HEK293 (cell line): Measurements from ENCODE around the gene KIF7.
A peak's percentile ranks its signal among the peaks of the same experiment; 100 is the strongest.

Experiments used
- CTCF ChIA-PET: fragments of 350-600 bp; formaldehyde crosslinking; extraction: SDS; loops from one replicate; lab custom pipeline; 2021; ENCODE audit warnings: antibody characterized with exemption; lab: Yijun Ruan, JAX
- POLR2A ChIA-PET: fragments of 300-600 bp; formaldehyde crosslinking; extraction: SDS; loops from one replicate; lab custom pipeline; 2020; ENCODE audit warnings: antibody characterized with exemption, inconsistent platforms; lab: Yijun Ruan, JAX
- H3K27ac ChIP-seq: fragments of 200-500 bp; sonication (Bioruptor generic); 2 replicates; pipeline ENCODE4 v1.5.1; 2014; ENCODE audit warnings: low read depth, low read length, control low read depth, inconsistent platforms; ENCODE audit errors: extremely low read depth
- H3K36me3 ChIP-seq, 2 experiments: fragments of 200-500 bp in 1 of 2; sonication (Bioruptor generic) in 1 of 2; 1 replicate in 1 of 2; 2 replicates in 1 of 2; pipeline ENCODE4 v1.5.1; 2014 to 2017; ENCODE audit warnings: inconsistent platforms in 2 of 2, low read length in 2 of 2; ENCODE audit not compliant: control insufficient read depth in 2 of 2, insufficient read depth in 1 of 2
- H3K4me1 ChIP-seq: fragments of 200-500 bp; sonication (Bioruptor generic); 2 replicates; pipeline ENCODE4 v1.5.1; 2014; ENCODE audit warnings: mild to moderate bottlenecking, low read length, inconsistent platforms; ENCODE audit not compliant: control insufficient read depth, insufficient read depth
- H3K4me3 ChIP-seq: 2 replicates; pipeline ENCODE4 v1.5.1; 2011; ENCODE audit warnings: low read depth, mild to moderate bottlenecking, control low read depth, low read length, moderate library complexity
- H3K9me3 ChIP-seq: fragments of 200-500 bp; sonication (Bioruptor generic); 2 replicates; pipeline ENCODE4 v1.5.1; 2014; ENCODE audit warnings: low read depth, low read length, inconsistent platforms; ENCODE audit not compliant: control insufficient read depth, insufficient read depth
- KLF8 ChIP-seq: fragments of 450-650 bp; formaldehyde crosslinking; IDR thresholded peaks from 2 replicates; pipeline ENCODE4 v1.5.1; 2016; ENCODE audit warnings: missing biosample characterization, missing genetic modification characterization
- REPIN1 ChIP-seq: fragments of 450-650 bp; formaldehyde crosslinking; IDR thresholded peaks from 2 replicates; pipeline ENCODE4 v1.5.1; 2017; ENCODE audit warnings: missing biosample characterization, missing genetic modification characterization, low read depth
- SETDB1 ChIP-seq: IDR thresholded peaks from one replicate; pipeline ENCODE4 v1.6.1; 2017; ENCODE audit warnings: mild to moderate bottlenecking, low read length, moderate library complexity, mixed read lengths; ENCODE audit not compliant: insufficient read length
- YY1 ChIP-seq: fragments of 450-650 bp; formaldehyde crosslinking; IDR thresholded peaks from 2 replicates; pipeline ENCODE4 v1.5.1; 2018; ENCODE audit warnings: missing biosample characterization, missing genetic modification characterization
- ZNF121 ChIP-seq: fragments of 450-650 bp; formaldehyde crosslinking; IDR thresholded peaks from 2 replicates; pipeline ENCODE4 v1.5.1; 2016; ENCODE audit warnings: missing biosample characterization, missing genetic modification characterization
- ZNF132 ChIP-seq: fragments of 450-650 bp; formaldehyde crosslinking; IDR thresholded peaks from 2 replicates; pipeline ENCODE4 v1.5.1; 2017; ENCODE audit warnings: missing biosample characterization, missing genetic modification characterization, borderline replicate concordance
- ZNF133 ChIP-seq: fragments of 450-650 bp; formaldehyde crosslinking; IDR thresholded peaks from 2 replicates; pipeline ENCODE4 v1.5.1; 2016; ENCODE audit warnings: missing biosample characterization, missing genetic modification characterization
- ZNF140 ChIP-seq: fragments of 450-650 bp; formaldehyde crosslinking; IDR thresholded peaks from 2 replicates; pipeline ENCODE4 v1.5.1; 2016; ENCODE audit warnings: missing biosample characterization, missing genetic modification characterization
- ZNF211 ChIP-seq: fragments of 450-650 bp; formaldehyde crosslinking; IDR thresholded peaks from 2 replicates; pipeline ENCODE4 v1.5.1; 2016; ENCODE audit warnings: low read depth, missing biosample characterization, missing genetic modification characterization
- ZNF221 ChIP-seq: fragments of 450-650 bp; formaldehyde crosslinking; IDR thresholded peaks from 2 replicates; pipeline ENCODE4 v1.5.1; 2017; ENCODE audit warnings: missing biosample characterization, missing genetic modification characterization, borderline replicate concordance
- ZNF24 ChIP-seq: fragments of 450-650 bp; formaldehyde crosslinking; IDR thresholded peaks from 2 replicates; pipeline ENCODE4 v1.5.1; 2016; ENCODE audit warnings: missing biosample characterization, missing genetic modification characterization
- ZNF292 ChIP-seq: fragments of 450-650 bp; formaldehyde crosslinking; IDR thresholded peaks from 2 replicates; pipeline ENCODE4 v1.5.1; 2016; ENCODE audit warnings: low read depth, missing biosample characterization, missing genetic modification characterization, borderline replicate concordance
- ZNF311 ChIP-seq: fragments of 450-650 bp; formaldehyde crosslinking; IDR thresholded peaks from 2 replicates; pipeline ENCODE4 v1.5.1; 2017; ENCODE audit warnings: missing biosample characterization, missing genetic modification characterization, borderline replicate concordance
- ZNF391 ChIP-seq: fragments of 450-650 bp; formaldehyde crosslinking; IDR thresholded peaks from 2 replicates; pipeline ENCODE4 v1.5.1; 2016; ENCODE audit warnings: low read depth, missing biosample characterization, missing genetic modification characterization, borderline replicate concordance
- ZNF548 ChIP-seq: fragments of 450-650 bp; formaldehyde crosslinking; IDR thresholded peaks from 2 replicates; pipeline ENCODE4 v1.5.1; 2016; ENCODE audit warnings: missing biosample characterization, missing genetic modification characterization
- ZNF585B ChIP-seq: fragments of 450-650 bp; formaldehyde crosslinking; IDR thresholded peaks from 2 replicates; pipeline ENCODE4 v1.5.1; 2016; ENCODE audit warnings: missing biosample characterization, missing genetic modification characterization
- ZNF623 ChIP-seq: fragments of 450-650 bp; formaldehyde crosslinking; IDR thresholded peaks from 2 replicates; pipeline ENCODE4 v1.5.1; 2016; ENCODE audit warnings: missing biosample characterization, missing genetic modification characterization
- ZNF629 ChIP-seq: fragments of 450-650 bp; formaldehyde crosslinking; IDR thresholded peaks from 2 replicates; pipeline ENCODE4 v1.5.1; 2017; ENCODE audit warnings: missing biosample characterization, missing genetic modification characterization
- ZNF654 ChIP-seq: fragments of 450-650 bp; formaldehyde crosslinking; IDR thresholded peaks from 2 replicates; pipeline ENCODE4 v1.5.1; 2016; ENCODE audit warnings: low read depth, missing biosample characterization, missing genetic modification characterization
- ZNF658 ChIP-seq: fragments of 450-650 bp; formaldehyde crosslinking; IDR thresholded peaks from 2 replicates; pipeline ENCODE4; 2016; ENCODE audit warnings: missing biosample characterization, missing genetic modification characterization
- ZNF670 ChIP-seq: fragments of 450-650 bp; formaldehyde crosslinking; IDR thresholded peaks from 2 replicates; pipeline ENCODE4 v1.5.1; 2016; ENCODE audit warnings: missing biosample characterization, missing genetic modification characterization, low read depth
- ZNF677 ChIP-seq: fragments of 450-650 bp; IDR thresholded peaks from 2 replicates; pipeline ENCODE4 v1.5.0; 2018; ENCODE audit warnings: missing biosample characterization, mild to moderate bottlenecking, missing genetic modification characterization, moderate library complexity
- ZNF76 ChIP-seq: fragments of 450-650 bp; formaldehyde crosslinking; IDR thresholded peaks from 2 replicates; pipeline ENCODE4; 2016; ENCODE audit warnings: low read depth, missing biosample characterization, missing genetic modification characterization, borderline replicate concordance
- ZNF777 ChIP-seq: fragments of 450-650 bp; formaldehyde crosslinking; IDR thresholded peaks from 2 replicates; pipeline ENCODE4 v1.5.1; 2017; ENCODE audit warnings: missing biosample characterization, missing genetic modification characterization, borderline replicate concordance
- TF ChIP-seq, protein P1 (sequence below): fragments of 450-650 bp; formaldehyde crosslinking; IDR thresholded peaks from 2 replicates; pipeline ENCODE4 v1.5.1; 2016; ENCODE audit warnings: missing biosample characterization, missing genetic modification characterization, low read depth
- TF ChIP-seq, protein P2 (sequence below): fragments of 450-650 bp; formaldehyde crosslinking; IDR thresholded peaks from 2 replicates; pipeline ENCODE4 v1.5.1; 2016; ENCODE audit warnings: missing biosample characterization, missing genetic modification characterization
- TF ChIP-seq, protein P3 (sequence below): fragments of 450-650 bp; formaldehyde crosslinking; IDR thresholded peaks from 2 replicates; pipeline ENCODE4 v1.5.1; 2016; ENCODE audit warnings: missing biosample characterization, missing genetic modification characterization
- TF ChIP-seq, protein P4 (sequence below): fragments of 450-650 bp; formaldehyde crosslinking; IDR thresholded peaks from 2 replicates; pipeline ENCODE4 v1.5.1; 2016; ENCODE audit warnings: missing biosample characterization, missing genetic modification characterization
- TF ChIP-seq, protein P5 (sequence below): fragments of 450-650 bp; formaldehyde crosslinking; IDR thresholded peaks from 2 replicates; pipeline ENCODE4 v1.5.1; 2017; ENCODE audit warnings: missing biosample characterization, missing genetic modification characterization

KIF7 gene

DNA sequence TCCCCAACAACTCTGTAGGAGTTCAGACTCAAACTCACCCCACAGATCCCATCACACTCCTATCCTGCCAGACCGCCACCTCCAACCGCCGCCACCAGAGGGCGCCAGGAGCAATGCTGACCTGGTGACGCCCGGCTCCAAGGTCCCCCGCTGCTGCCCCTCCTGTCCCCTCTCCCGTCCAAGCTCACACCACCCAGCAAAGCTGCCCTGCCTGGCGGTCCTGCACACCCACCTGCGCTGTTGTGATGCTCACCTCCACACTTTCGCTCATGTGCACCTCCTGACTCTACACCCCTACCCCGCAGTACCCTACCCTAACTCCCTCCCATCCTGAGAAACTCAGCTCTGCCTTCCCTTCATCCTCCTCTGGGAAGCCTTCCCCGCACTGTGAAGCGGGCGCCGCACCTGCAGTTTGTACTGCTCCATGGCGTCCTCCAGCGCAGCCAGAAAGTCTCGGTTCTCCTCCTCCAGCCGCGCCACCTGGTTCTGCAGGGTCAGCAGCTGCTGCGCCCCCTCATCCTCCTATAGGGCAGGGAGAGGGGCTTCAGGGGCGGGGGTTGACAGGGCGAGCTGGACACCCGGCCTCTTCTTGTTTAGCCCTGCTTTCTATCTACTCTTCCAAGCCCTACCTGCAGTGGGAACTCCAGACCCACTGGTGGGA is 7.9 kb downstream of the KIF7 start:
- Histone ChIP-seq H3K9me3 (no peaks in the 10 kb centered on the region), H3K4me1 (no peaks in the 10 kb centered on the region), H3K36me3 (peaks cover 32 to 81% of the 10 kb centered on the region in 2 experiments), H3K27ac (no peak overlapping the region), H3K4me3 (no peak overlapping the region)
- ChIA-PET POLR2A (interaction anchor here (0.9 kb wide), 1 partner anchor 103 kb away, joined by 3 read pairs; no protein-coding TSS in a partner anchor), CTCF (interaction anchor here (0.5 to 3.3 kb wide), 32 partner anchors 9 to 861 kb away, joined by 3 to 36 read pairs (median 4); partner anchors contain the start of gene MESP1)
- no peak for TF ChIP-seq ZNF140 (tag by site-specific recombination)
- TF ChIP-seq ZNF777 (tag by site-specific recombination) = no peak
- peak; percentile 21; the same call in 1 of the 2 replicates for TF ChIP-seq ZNF24 (tag by site-specific recombination)
- TF ChIP-seq ZNF629 (tag by site-specific recombination) = no peak
- peak; percentile 68; the same call in 1 of the 2 replicates for TF ChIP-seq ZNF391 (tag by site-specific recombination)
- TF ChIP-seq REPIN1 = no peak
- no peak for TF ChIP-seq YY1 (tag by site-specific recombination)
- TF ChIP-seq ZNF132 = no peak
- TF ChIP-seq, protein P1, sequence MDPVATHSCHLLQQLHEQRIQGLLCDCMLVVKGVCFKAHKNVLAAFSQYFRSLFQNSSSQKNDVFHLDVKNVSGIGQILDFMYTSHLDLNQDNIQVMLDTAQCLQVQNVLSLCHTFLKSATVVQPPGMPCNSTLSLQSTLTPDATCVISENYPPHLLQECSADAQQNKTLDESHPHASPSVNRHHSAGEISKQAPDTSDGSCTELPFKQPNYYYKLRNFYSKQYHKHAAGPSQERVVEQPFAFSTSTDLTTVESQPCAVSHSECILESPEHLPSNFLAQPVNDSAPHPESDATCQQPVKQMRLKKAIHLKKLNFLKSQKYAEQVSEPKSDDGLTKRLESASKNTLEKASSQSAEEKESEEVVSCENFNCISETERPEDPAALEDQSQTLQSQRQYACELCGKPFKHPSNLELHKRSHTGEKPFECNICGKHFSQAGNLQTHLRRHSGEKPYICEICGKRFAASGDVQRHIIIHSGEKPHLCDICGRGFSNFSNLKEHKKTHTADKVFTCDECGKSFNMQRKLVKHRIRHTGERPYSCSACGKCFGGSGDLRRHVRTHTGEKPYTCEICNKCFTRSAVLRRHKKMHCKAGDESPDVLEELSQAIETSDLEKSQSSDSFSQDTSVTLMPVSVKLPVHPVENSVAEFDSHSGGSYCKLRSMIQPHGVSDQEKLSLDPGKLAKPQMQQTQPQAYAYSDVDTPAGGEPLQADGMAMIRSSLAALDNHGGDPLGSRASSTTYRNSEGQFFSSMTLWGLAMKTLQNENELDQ (tag by site-specific recombination) = no peak
- TF ChIP-seq SETDB1 = no peak
- TF ChIP-seq ZNF548 = no peak
- no peak for TF ChIP-seq ZNF623 (tag by site-specific recombination)
- no peak for TF ChIP-seq ZNF211 (tag by site-specific recombination)
- TF ChIP-seq, protein P2, sequence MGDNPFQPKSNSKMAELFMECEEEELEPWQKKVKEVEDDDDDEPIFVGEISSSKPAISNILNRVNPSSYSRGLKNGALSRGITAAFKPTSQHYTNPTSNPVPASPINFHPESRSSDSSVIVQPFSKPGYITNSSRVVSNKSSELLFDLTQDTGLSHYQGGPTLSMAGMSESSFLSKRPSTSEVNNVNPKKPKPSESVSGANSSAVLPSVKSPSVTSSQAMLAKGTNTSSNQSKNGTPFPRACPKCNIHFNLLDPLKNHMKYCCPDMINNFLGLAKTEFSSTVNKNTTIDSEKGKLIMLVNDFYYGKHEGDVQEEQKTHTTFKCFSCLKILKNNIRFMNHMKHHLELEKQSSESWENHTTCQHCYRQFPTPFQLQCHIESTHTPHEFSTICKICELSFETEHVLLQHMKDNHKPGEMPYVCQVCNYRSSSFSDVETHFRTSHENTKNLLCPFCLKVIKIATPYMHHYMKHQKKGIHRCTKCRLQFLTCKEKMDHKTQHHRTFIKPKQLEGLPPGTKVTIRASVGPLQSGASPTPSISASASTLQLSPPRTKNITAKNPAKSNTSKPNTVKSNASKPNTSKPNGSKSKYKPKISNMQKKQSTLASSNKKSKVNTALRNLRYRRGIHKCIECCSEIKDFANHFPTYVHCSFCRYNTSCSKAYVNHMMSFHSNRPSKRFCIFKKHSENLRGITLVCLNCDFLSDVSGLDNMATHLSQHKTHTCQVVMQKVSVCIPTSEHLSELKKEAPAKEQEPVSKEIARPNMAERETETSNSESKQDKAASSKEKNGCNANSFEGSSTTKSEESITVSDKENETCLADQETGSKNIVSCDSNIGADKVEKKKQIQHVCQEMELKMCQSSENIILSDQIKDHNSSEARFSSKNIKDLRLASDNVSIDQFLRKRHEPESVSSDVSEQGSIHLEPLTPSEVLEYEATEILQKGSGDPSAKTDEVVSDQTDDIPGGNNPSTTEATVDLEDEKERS (tag by site-specific recombination) = no peak
- TF ChIP-seq, protein P3, sequence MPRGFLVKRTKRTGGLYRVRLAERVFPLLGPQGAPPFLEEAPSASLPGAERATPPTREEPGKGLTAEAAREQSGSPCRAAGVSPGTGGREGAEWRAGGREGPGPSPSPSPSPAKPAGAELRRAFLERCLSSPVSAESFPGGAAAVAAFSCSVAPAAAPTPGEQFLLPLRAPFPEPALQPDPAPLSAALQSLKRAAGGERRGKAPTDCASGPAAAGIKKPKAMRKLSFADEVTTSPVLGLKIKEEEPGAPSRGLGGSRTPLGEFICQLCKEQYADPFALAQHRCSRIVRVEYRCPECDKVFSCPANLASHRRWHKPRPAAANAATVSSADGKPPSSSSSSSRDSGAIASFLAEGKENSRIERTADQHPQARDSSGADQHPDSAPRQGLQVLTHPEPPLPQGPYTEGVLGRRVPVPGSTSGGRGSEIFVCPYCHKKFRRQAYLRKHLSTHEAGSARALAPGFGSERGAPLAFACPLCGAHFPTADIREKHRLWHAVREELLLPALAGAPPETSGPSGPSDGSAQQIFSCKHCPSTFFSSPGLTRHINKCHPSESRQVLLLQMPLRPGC (tag by site-specific recombination) = no peak
- TF ChIP-seq ZNF221 = no peak
- no peak for TF ChIP-seq ZNF585B
- no peak for TF ChIP-seq ZNF121 (tag by site-specific recombination)
- TF ChIP-seq, protein P4, sequence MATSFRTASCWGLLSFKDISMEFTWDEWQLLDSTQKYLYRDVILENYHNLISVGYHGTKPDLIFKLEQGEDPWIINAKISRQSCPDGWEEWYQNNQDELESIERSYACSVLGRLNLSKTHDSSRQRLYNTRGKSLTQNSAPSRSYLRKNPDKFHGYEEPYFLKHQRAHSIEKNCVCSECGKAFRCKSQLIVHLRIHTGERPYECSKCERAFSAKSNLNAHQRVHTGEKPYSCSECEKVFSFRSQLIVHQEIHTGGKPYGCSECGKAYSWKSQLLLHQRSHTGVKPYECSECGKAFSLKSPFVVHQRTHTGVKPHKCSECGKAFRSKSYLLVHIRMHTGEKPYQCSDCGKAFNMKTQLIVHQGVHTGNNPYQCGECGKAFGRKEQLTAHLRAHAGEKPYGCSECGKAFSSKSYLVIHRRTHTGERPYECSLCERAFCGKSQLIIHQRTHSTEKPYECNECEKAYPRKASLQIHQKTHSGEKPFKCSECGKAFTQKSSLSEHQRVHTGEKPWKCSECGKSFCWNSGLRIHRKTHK (tag by site-specific recombination) = no peak
- TF ChIP-seq ZNF670 (tag by site-specific recombination) = no peak
- TF ChIP-seq ZNF311 (tag by site-specific recombination) = no peak
- TF ChIP-seq KLF8 (tag by site-specific recombination) = peak; percentile 53; the same call in 1 of the 2 replicates
- TF ChIP-seq ZNF133 (tag by site-specific recombination) = no peak
- no peak for TF ChIP-seq ZNF292
- TF ChIP-seq ZNF76 (tag by site-specific recombination) = no peak
- TF ChIP-seq, protein P5, sequence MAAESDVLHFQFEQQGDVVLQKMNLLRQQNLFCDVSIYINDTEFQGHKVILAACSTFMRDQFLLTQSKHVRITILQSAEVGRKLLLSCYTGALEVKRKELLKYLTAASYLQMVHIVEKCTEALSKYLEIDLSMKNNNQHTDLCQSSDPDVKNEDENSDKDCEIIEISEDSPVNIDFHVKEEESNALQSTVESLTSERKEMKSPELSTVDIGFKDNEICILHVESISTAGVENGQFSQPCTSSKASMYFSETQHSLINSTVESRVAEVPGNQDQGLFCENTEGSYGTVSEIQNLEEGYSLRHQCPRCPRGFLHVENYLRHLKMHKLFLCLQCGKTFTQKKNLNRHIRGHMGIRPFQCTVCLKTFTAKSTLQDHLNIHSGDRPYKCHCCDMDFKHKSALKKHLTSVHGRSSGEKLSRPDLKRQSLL (tag by site-specific recombination) = no peak
- no peak for TF ChIP-seq ZNF677
- TF ChIP-seq ZNF658 = no peak
- no peak for TF ChIP-seq ZNF654 (tag by site-specific recombination)
